Stimulated activated CD8-positive, alpha-beta memory T cell treated with anti-CD3 and anti-CD28 coated beads, Interleukin-12 subunit alpha, Interleukin-12 subunit beta, amount 100 ng/mL, for 4 hours (primary cell): ENCODE data around the gene PTTG1IP2.
"Not testable (repeated sequence)": the region's sequence is repeated elsewhere in the genome, so short reads cannot be mapped to it uniquely, and the experiment has no call there.

Experiments
- DNase-seq: peaks from one replicate; pipeline ENCODE4 v3.0.0-alpha.2; 2020; ENCODE audit warnings: low read depth

PTTG1IP2 gene

GRCh38 chr7:90469554-90469953 is at the start of gene PTTG1IP2:
Gene PTTG1IP2 (plus strand): TSS chr7:90469639. CDS start chr7:90469787, 148 bp downstream.
- DNase-seq, result no peak

- no peak for DNase-seq
These were observed 47.8 kb upstream of the PTTG1IP2 start for GRCh38 chr7:90421651-90422050.

GRCh38 chr7:90424720-90425119 is 44.7 kb upstream of the PTTG1IP2 start:
- no peak for DNase-seq

- DNase-seq, result no peak
These were observed 44.1 kb upstream of the PTTG1IP2 start for GRCh38 chr7:90425376-90425775.

- no peak for DNase-seq
These were observed 38.6 kb upstream of the PTTG1IP2 start for GRCh38 chr7:90430614-90431460.

GRCh38 chr7:90432752-90433151 is 36.7 kb upstream of the PTTG1IP2 start:
- DNase-seq, result no peak

- DNase-seq, result no peak
These were observed 36.2 kb upstream of the PTTG1IP2 start for GRCh38 chr7:90433221-90433620.

- DNase-seq, result no peak
These were observed 23.8 kb upstream of the PTTG1IP2 start for GRCh38 chr7:90445633-90446032.

- no peak for DNase-seq
These were observed 23.1 kb upstream of the PTTG1IP2 start for GRCh38 chr7:90446137-90446899.

GRCh38 chr7:90453259-90453891 is 16.1 kb upstream of the PTTG1IP2 start:
- no peak for DNase-seq

- no peak for DNase-seq
These were observed 15.5 kb upstream of the PTTG1IP2 start for GRCh38 chr7:90453931-90454330.

GRCh38 chr7:90455163-90456030 is 14.0 kb upstream of the PTTG1IP2 start:
- DNase-seq, result no peak

GRCh38 chr7:90458104-90458503 is 11.3 kb upstream of the PTTG1IP2 start:
- DNase-seq, result no peak

- DNase-seq, result no peak
These were observed 9.6 kb upstream of the PTTG1IP2 start for GRCh38 chr7:90459888-90460287.

- DNase-seq, result no peak
These were observed 8.2 kb upstream of the PTTG1IP2 start for GRCh38 chr7:90461219-90461618.

GRCh38 chr7:90463151-90463628 is 6.2 kb upstream of the PTTG1IP2 start:
- not testable (repeated sequence) for DNase-seq

- no peak for DNase-seq
These were observed 3.6 kb upstream of the PTTG1IP2 start for GRCh38 chr7:90465816-90466215.

- DNase-seq, result no peak
These were observed 3.5 kb downstream of the PTTG1IP2 start for GRCh38 chr7:90472805-90473540.

GRCh38 chr7:90473814-90474213 is 4.4 kb downstream of the PTTG1IP2 start:
- DNase-seq, result no peak

GRCh38 chr7:90474284-90475210 is 5.1 kb downstream of the PTTG1IP2 start:
- DNase-seq, result no peak
